GM21717 (cell line): ENCODE data around the gene ATG4B.

Experiments used
- ATAC-seq: cut with Tn5 transposase; IDR thresholded peaks from one replicate; pipeline ENCODE4 v1.9.1; 2021; ENCODE audit warnings: mild to moderate bottlenecking, moderate library complexity; ENCODE audit not compliant: unreplicated experiment

The ATG4B gene

GRCh38 chr2:241612156-241613016 is 25.1 kb upstream of the ATG4B start:
- no peak for ATAC-seq

DNA sequence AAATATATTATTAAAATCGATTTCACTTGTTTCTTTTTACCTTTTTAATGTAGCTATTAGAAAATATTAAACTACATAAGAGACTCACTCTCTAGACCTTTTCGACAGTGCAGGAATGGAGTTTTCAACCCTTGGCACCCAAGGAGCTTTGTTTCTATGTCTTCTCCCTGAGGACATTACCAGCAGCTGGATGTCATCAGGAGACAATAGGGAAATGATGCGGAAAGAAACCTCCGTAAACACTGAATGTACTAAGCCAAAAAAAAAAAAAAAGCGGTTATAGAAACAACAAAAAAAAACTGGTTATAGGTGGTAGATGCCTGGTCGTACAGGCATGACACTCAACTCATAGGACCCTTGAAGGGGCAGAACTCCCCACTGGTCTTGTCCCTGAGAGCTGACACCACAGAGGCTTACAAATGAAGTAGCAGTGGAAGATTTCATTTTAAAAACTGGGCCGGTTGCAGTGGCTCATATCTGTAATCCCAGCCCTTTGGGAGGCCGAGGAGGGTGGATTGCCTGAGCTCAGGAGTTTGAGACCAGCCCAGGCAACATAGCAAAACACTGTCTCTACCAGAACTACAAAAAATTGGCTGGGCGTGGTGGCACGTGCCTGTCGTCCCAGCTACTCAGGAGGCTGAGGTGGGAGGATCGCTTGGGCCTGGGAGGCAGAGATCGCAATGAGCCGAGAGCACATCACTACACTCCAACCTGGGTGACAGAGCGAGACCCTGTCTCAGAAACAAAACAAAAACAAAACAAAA is 24.3 kb upstream of the ATG4B start:
- ATAC-seq = no peak

- ATAC-seq = no peak
These were observed 22.5 kb upstream of the ATG4B start for GRCh38 chr2:241615041-241615440.

GRCh38 chr2:241615522-241616052 is 21.9 kb upstream of the ATG4B start:
- ATAC-seq = no peak

DNA sequence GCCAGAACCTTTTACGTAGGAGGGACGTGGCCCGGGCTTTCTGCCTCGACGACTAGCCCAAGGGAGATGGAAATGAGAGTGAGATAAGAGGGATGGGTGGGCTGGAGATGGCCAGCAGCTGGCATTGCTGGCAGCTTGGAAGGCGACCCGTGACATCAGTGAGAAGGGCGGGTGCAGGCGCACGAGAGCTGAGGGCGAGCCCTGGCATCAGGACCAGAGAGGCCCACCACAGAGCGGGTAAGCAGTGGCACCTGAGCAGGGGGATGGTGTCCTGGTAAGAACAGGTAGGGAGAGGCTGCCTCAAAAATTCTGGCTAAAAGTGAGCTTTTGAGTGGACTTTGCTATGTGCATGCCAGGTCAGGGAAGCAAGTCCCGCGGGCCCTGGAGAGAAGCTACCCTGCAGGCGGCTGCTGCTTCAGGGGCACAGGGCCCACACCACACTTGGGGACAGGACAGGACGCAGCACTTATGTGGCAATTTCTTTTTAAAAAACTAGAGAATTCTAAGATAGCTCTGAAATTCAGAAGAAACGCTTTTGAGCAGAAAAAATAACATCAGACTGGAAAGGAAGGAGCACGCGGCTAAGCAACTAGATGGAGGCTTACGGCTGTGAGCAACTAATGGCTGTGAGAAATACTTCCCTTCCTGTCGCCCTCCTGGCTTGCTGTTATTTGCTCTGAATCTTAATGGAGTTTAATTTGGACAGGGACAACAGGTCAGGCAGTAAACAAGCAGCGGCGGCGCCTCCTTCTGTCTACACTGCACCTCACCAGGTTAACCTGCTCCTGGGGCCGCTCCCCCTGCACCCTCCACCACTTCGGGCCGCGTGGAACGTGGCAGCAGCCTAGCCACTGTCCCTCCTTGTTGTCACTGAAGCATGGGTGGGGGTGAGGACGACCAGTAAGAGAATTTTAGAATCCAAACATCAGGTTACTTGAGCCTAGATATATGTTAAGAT is 21.0 kb upstream of the ATG4B start:
- no peak for ATAC-seq

GRCh38 chr2:241617431-241618154 is 19.9 kb upstream of the ATG4B start:
- peak; percentile 48 for ATAC-seq

DNA sequence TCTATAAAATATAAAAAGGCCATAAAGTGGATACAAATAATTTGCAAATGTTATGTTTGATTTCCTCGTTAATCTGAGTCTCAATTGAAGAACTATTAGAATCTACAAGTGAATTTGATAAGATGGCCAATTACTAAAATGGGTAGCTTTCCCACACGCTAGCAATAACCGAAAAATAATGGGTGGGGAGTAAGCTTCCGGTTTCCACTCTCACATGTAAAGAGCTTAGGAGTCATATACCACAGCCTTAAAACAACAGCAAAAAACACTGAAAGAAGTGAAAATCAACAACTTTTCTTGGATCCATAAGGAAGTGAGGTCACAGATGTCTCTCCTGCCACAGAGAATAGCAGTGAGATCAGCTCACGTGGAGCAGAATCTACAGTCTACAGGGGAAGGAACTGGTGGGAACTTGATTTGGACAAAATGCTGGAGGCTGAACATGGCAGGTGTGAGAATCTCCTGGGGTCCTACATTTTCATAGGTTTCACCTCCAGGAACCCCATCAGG is 19.1 kb upstream of the ATG4B start:
- ATAC-seq = no peak

DNA sequence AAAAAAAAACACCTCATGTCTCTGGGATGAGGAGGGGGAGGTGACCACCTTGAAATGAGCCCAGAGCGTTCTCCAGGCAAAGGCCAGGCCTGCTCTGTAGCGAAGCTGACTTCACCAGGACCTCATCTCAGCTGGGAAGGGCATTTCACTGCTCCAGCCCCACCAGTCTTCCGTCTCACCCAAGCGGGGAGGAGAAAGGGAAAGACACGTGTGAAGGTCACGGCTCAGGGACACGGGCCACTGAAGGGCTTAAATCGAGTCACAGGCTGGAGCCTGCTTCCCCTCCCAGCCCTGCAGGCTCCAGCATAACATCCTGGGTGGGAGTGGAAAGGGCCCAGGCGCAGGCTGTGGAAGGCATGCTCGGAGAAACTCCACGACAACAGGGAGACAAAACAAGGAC is 18.7 kb upstream of the ATG4B start:
- ATAC-seq = no peak

- no peak for ATAC-seq
These were observed 17.7 kb upstream of the ATG4B start for GRCh38 chr2:241619597-241620418.

DNA sequence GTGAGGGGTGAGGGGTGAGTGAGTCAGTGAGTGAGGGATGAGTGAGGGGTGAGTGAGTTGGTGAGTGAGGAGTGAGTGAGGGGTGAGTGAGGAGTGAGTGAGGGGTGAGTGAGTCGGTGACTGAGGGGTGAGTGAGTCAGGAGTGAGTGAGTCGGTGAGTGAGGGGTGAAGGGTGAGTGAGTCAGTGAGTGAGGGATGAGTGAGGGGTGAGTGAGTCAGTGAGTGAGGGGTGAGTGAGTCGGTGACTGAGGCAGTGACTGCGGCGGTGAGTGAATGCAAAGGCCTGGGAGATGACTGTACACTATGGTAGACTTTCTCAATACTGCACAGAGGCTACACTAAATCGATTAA is 17.1 kb upstream of the ATG4B start:
- no peak for ATAC-seq

DNA sequence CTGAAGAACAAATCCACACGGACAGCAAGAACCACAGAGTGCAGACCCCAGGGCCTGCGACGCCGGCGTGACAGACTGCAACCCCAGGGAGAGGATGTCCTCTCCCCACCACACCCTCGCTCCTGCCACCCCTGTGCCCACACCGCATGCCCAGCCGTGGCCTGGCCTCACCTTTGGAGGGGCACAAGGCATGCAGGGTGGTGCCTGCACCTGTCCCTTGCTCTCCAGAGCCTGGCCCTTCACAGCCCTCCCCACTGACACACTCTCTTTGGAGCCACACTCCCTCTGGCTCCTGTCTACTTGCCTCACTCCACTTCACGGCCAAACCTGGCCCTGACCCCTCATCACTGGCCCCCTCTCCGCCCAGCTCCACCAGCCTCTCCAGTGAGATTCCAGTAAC is 9.8 kb upstream of the ATG4B start:
- no peak for ATAC-seq

DNA sequence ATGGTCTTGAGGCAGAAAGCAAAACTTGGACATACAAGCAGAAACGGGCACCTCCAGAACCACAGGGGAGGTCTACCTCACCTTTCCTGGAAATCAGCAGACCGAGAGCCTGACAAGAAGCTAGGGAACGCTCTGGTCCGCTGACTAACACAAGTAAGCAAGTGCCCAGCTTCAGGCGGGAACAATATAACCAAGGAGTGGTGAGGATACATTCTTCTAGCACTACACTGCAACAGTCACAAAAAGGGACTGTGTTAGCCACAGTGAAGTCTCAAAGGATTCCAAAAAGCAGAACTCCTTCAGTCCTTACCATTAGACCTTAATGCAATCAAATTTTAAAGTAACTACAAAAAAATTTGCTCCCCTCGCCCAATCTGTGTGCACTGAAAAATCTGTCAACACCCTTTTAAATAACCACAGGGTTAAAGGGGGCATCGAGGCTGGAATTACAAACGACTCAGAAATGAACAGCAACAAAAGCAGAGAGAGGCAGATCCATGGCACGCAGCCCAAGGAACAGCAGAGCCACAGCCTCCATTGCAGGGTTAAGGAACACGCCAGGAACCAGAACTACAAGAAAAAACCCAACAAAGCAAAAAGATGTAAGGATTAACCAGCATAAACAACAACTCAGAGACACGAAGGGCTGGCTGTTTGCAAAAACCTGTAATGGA is 7.6 kb upstream of the ATG4B start:
- no peak for ATAC-seq

GRCh38 chr2:241632478-241633325 is 4.8 kb upstream of the ATG4B start:
- no peak for ATAC-seq

DNA sequence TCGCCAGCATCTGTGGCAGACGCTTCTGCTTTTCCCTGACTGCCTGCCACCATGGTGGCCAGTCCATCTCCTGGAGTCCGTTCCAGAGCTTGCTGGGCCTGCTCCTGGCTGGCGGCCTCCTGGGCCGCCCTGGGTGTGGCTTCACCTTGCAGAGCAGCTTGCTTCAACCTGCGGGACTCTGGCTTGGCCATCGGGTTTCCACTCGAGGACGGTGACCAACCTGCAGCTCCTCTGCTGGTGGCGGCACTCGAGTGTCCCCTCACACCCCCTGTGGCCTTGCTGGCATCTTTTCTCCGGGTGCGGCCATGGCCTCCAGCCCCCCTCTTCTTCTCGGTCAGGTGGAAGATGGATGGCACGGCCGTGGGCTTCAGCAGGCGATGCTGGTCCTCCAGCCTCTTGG is 3.9 kb upstream of the ATG4B start:
- ATAC-seq = no peak

DNA sequence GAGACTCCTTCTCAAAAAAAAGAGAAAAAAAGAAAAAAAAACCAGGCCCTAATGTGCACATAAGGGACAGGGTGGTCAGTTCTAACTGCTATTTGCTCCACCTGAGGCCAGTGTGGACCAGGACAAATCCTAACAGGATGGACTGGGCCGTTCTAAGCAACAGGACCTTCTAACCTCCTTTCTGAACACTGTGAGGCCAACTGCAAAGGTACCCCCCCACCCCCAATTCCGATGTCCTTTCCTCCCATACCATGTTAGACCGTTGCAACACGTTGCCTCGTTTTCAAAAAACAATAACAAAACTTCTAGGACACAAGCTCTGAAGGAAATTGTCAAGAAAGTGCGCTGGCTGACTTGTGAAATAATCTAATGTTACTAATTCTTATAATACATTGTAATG is 1.7 kb upstream of the ATG4B start:
- no peak for ATAC-seq

GRCh38 chr2:241636182-241637017 is 1.1 kb upstream of the ATG4B start:
- ATAC-seq = peak; percentile 32
